EH (cell line): ENCODE results near the gene PPP1R8.
A peak's percentile ranks its signal among the peaks of the same experiment; 100 is the strongest.

Source experiments
- DNase-seq: peaks from one replicate; pipeline ENCODE4 v3.0.0-alpha.2; 2015; ENCODE audit warnings: low read depth

PPP1R8 gene

GRCh38 chr1:27872059-27872801, 41.6 kb downstream of the PPP1R8 start, which contains the start of gene THEMIS2:
Gene THEMIS2, plus strand, starts transcription at chr1:27872544. Its CDS starts 28 bp downstream, at chr1:27872572.
- DNase-seq = peak; percentile 66

- peak; percentile 23 for DNase-seq
Observed at GRCh38 chr1:27872802-27873551, 42.4 kb downstream of the PPP1R8 start.

- DNase-seq = no peak
Observed at GRCh38 chr1:27873671-27874384, 43.2 kb downstream of the PPP1R8 start.

GRCh38 chr1:27876341-27877114, 45.9 kb downstream of the PPP1R8 start:
- DNase-seq = no peak

GRCh38 chr1:27877115-27877416, 46.5 kb downstream of the PPP1R8 start:
- no peak for DNase-seq

- no peak for DNase-seq
Observed at GRCh38 chr1:27878039-27878438, 47.5 kb downstream of the PPP1R8 start.

GRCh38 chr1:27878787-27879335, 48.3 kb downstream of the PPP1R8 start:
- no peak for DNase-seq

- DNase-seq = no peak
Observed at GRCh38 chr1:27879374-27880082, 48.9 kb downstream of the PPP1R8 start.

GRCh38 chr1:27882543-27882903, 51.9 kb downstream of the PPP1R8 start:
- DNase-seq = no peak

GRCh38 chr1:27883536-27883935, 53.0 kb downstream of the PPP1R8 start:
- DNase-seq = no peak

- DNase-seq = no peak
Observed at GRCh38 chr1:27884006-27884954, 53.7 kb downstream of the PPP1R8 start.

- DNase-seq = no peak
Observed at GRCh38 chr1:27885114-27885528, 54.5 kb downstream of the PPP1R8 start.

GRCh38 chr1:27885621-27886352, 55.2 kb downstream of the PPP1R8 start:
- no peak for DNase-seq

- DNase-seq = no peak
Observed at GRCh38 chr1:27886353-27886679, 55.7 kb downstream of the PPP1R8 start.

- DNase-seq = no peak
Observed at GRCh38 chr1:27886744-27887143, 56.2 kb downstream of the PPP1R8 start.

- no peak for DNase-seq
Observed at GRCh38 chr1:27887215-27888021, 56.8 kb downstream of the PPP1R8 start.

GRCh38 chr1:27889506-27889905, 58.9 kb downstream of the PPP1R8 start:
- DNase-seq = no peak

- no peak for DNase-seq
Observed at GRCh38 chr1:27891196-27891889, 60.8 kb downstream of the PPP1R8 start.
